Nephron (organoid): Measurements from ENCODE around the gene PTPRT.

Source experiments
- H3K27ac Mint-ChIP-seq, 3 experiments: 2 replicates each; pipeline ENCODE4 v1.8.0; 2020; ENCODE audit warnings: mixed read lengths in 3 of 3, mild to moderate bottlenecking in 2 of 3, moderate library complexity in 1 of 3
- H3K27me3 Mint-ChIP-seq: 2 replicates; pipeline ENCODE4 v1.8.0; 2021; ENCODE audit warnings: low read depth, mild to moderate bottlenecking, moderate library complexity, mixed read lengths
- H3K36me3 Mint-ChIP-seq: 2 replicates; pipeline ENCODE4 v1.8.0; 2020; ENCODE audit warnings: low read depth, mixed read lengths
- H3K4me1 Mint-ChIP-seq: 2 replicates; pipeline ENCODE4 v1.8.0; 2020; ENCODE audit warnings: mixed read lengths
- H3K4me3 Mint-ChIP-seq, 3 experiments: 2 replicates each; pipeline ENCODE4 v1.8.0; 2020; ENCODE audit warnings: mild to moderate bottlenecking in 3 of 3, mixed read lengths in 3 of 3, moderate library complexity in 2 of 3
- H3K9me3 Mint-ChIP-seq: 2 replicates; pipeline ENCODE4 v1.8.0; 2020; ENCODE audit warnings: mixed read lengths
- CTCF ChIP-seq, 3 experiments: fragments of 200-600 bp; sonication (generic); IDR thresholded peaks; one replicate each; pipeline ENCODE4 v1.5.0; 2021; ENCODE audit warnings: antibody characterized with exemption in 3 of 3; ENCODE audit not compliant: unreplicated experiment in 3 of 3

PTPRT gene

GRCh38 chr20:42700372-42700771 lies 489.3 kb downstream of the PTPRT start:
- Mint-ChIP-seq H3K27ac (peak overlapping the region in 1 of 3 experiments; percentile 8), H3K9me3 (peaks cover 6% of the 10 kb centered on the region), H3K36me3 (no peaks in the 10 kb centered on the region), H3K4me1 (no peaks in the 10 kb centered on the region), H3K4me3 (no peak overlapping the region), H3K27me3 (peaks cover 22% of the 10 kb centered on the region)
- TF ChIP-seq CTCF (IDR thresholded peaks at IDR 0.05; ENCODE audit: unreplicated experiment in 3 of 3), result no peak

GRCh38 chr20:42697962-42698361 lies 491.7 kb downstream of the PTPRT start:
- no peak for TF ChIP-seq CTCF (IDR thresholded peaks at IDR 0.05; ENCODE audit: unreplicated experiment in 3 of 3)

GRCh38 chr20:42690842-42691437 lies 498.8 kb downstream of the PTPRT start:
- H3K36me3 Mint-ChIP-seq, result no peaks in the 10 kb centered on the region
- no peak overlapping the region for H3K27ac Mint-ChIP-seq
- TF ChIP-seq CTCF (IDR thresholded peaks at IDR 0.05; ENCODE audit: unreplicated experiment in 3 of 3), result no peak
- no peaks in the 10 kb centered on the region for H3K4me1 Mint-ChIP-seq
- H3K9me3 Mint-ChIP-seq, result no peaks in the 10 kb centered on the region
- H3K27me3 Mint-ChIP-seq, result peaks cover 17% of the 10 kb centered on the region
- H3K4me3 Mint-ChIP-seq, result no peak overlapping the region

More at GRCh38 chr20:42697962-42698361, 491.7 kb downstream of the PTPRT start:
- no peak overlapping the region for H3K27ac Mint-ChIP-seq
- H3K36me3 Mint-ChIP-seq, result no peaks in the 10 kb centered on the region
- H3K9me3 Mint-ChIP-seq, result peaks cover 6% of the 10 kb centered on the region
- peaks cover 14% of the 10 kb centered on the region for H3K27me3 Mint-ChIP-seq
- no peaks in the 10 kb centered on the region for H3K4me1 Mint-ChIP-seq
- no peak overlapping the region for H3K4me3 Mint-ChIP-seq

- H3K36me3 Mint-ChIP-seq, result no peaks in the 10 kb centered on the region
- peaks cover 17% of the 10 kb centered on the region for H3K27me3 Mint-ChIP-seq
- no peak overlapping the region for H3K27ac Mint-ChIP-seq
- no peaks in the 10 kb centered on the region for H3K9me3 Mint-ChIP-seq
- no peaks in the 10 kb centered on the region for H3K4me1 Mint-ChIP-seq
- no peak for TF ChIP-seq CTCF (IDR thresholded peaks at IDR 0.05; ENCODE audit: unreplicated experiment in 3 of 3)
- no peak overlapping the region for H3K4me3 Mint-ChIP-seq
Observed at GRCh38 chr20:42688576-42688975, 501.1 kb downstream of the PTPRT start.

- no peaks in the 10 kb centered on the region for H3K9me3 Mint-ChIP-seq
- H3K4me3 Mint-ChIP-seq, result no peak overlapping the region
- no peak overlapping the region for H3K27ac Mint-ChIP-seq
- H3K4me1 Mint-ChIP-seq, result no peaks in the 10 kb centered on the region
- H3K27me3 Mint-ChIP-seq, result peaks cover 27% of the 10 kb centered on the region
- no peaks in the 10 kb centered on the region for H3K36me3 Mint-ChIP-seq
- TF ChIP-seq CTCF (IDR thresholded peaks at IDR 0.05; ENCODE audit: unreplicated experiment in 3 of 3), result no peak
Observed at GRCh38 chr20:42686057-42686456, 503.6 kb downstream of the PTPRT start.

GRCh38 chr20:42678895-42679294 lies 510.8 kb downstream of the PTPRT start:
- no peak overlapping the region for H3K27ac Mint-ChIP-seq
- peak in 1 of 3 experiments; percentile 28 for TF ChIP-seq CTCF (IDR thresholded peaks at IDR 0.05; ENCODE audit: unreplicated experiment in 3 of 3)
- H3K9me3 Mint-ChIP-seq, result peaks cover 2% of the 10 kb centered on the region
- H3K4me1 Mint-ChIP-seq, result no peaks in the 10 kb centered on the region
- peaks cover 22% of the 10 kb centered on the region for H3K27me3 Mint-ChIP-seq
- H3K36me3 Mint-ChIP-seq, result no peaks in the 10 kb centered on the region
- H3K4me3 Mint-ChIP-seq, result no peak overlapping the region
